GM03348 (cell line): ENCODE measurements around the gene MCM3AP.

Experiments
- DNase-seq: peaks from one replicate; pipeline ENCODE4 v3.0.0; 2012; ENCODE audit warnings: low spot score

MCM3AP gene

GRCh38 chr21:46273341-46273740 lies 12.1 kb downstream of the MCM3AP start:
- DNase-seq: no peak

DNA sequence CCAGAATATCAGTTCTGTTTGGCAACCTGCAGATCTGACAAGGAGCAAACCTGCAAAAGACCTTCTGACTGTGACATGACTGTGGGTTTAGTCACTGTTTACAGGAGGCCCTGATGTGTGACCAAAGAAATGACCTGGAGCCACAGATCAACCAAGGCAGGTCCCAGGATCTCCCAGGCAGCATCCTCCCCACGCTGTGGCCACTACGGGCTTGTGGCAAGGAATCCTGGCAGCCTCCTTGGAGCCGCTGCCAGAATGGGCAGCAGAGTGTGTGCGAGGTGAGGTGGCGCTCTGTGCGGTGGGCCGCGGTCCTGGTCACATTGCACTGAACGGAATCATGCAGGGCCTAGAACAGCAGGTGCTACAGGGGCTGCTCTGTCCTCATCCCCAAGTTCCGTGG lies 15.9 kb downstream of the MCM3AP start:
- no peak for DNase-seq

- no peak for DNase-seq
Measured at GRCh38 chr21:46268371-46268770, 17.0 kb downstream of the MCM3AP start.

DNA sequence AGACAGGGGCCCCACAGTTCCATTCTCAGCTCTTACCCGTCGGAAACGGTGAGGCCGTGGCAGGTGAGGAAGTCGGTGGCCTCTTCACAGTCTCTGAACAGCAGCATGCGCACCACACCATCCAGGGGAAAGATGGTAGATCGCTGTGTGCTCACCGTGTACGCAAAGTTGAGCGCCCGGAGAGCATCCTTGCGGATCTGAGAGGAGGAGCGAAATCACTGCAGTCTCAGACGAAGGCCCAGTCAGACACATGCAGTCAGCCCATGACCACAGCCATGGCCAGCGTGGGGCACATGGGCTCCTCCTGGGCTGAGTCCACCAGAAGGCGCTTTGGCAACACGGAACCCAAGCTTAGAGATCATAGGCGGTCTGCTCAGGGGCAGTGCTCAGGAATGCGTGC lies 18.5 kb downstream of the MCM3AP start:
- DNase-seq: no peak

DNA sequence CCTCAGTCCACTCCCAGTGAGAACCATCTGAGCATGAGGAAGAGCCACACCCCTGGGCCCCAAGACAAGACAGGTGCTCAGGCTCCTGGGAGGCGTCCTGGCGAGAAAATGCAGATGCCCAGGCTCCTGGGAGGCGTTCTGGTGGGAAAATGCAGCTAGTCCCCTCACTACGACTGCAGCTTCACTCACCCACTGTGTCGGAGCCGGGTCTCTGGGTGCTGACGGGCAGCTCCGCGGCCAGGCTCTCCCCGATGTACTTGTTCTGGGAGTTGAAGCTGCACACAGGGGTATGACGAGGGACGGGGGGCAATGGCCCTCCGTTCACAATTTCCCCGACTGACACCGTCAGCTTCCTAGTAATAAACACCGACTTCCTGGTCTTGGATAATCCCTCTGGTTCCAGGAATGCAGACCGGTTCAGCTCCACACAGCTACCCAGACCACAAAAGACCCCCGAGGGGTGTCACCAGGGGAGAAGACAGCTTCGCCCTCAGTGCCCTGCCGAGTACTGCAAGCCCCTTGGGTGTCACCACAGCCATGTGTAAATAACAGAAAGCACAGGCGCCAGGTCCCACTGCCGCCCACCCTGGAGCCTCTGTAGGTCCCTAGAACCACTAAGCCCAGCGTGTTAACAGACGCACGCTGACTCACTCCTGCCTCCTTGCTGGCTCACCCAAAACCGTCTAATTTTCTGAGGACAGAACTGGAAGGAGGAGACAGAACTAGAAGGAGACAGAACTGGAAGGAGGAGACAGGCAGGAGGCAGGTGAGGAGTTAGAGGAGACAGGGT lies 19.5 kb downstream of the MCM3AP start:
- DNase-seq: no peak

DNA sequence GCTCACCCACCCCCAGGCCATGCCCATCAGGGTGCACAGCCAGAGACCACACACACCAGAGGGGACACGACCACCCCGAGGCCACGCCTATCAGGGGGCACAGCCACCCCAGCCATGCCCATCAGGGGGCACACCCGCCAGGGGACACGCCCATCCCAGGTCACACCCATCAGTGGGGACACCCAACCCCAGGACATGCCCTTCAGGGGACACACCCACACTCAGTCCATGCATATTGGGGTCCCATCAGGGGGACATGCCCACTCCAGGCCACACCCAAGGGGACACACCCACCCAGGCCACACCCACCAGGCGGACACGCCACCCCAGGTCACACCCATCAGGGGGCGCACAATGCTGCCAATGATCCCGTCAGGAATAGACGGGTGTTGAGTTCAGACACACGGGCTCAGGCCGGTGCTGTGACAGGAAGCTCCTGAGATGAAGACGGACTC lies 20.7 kb downstream of the MCM3AP start:
- no peak for DNase-seq

DNA sequence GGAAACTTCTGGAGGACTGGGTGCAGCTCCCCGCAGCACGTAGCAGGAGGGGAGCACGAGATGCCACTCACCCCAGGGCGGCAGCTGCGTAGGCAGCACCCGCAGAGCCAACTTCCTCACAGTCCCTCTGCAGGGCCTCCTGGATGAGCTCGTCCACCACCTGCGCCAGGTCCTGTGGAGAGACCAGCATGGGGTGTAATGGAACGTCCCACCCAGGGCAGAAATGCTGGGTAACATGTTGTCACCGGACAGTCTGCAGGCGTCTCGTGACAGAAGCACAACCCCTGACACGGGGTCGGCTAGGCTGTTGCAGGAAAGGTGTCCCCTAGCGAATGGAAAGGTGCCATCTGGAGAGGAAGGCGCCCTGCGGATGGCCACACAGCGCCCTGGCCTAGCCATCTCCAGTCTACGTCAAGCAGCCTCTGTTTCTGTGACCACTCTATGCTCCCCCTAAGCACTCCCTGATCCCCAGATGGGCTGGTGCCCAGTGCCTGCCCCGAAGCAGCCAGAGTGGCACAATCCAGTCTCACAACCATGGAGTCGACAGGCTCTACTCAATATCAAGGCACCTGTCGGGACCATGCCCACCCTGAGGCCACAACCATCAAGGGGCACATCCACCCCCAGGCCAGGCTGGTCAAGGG lies 21.2 kb downstream of the MCM3AP start:
- no peak for DNase-seq

GRCh38 chr21:46256501-46256994 lies 28.9 kb downstream of the MCM3AP start:
- DNase-seq: no peak

DNA sequence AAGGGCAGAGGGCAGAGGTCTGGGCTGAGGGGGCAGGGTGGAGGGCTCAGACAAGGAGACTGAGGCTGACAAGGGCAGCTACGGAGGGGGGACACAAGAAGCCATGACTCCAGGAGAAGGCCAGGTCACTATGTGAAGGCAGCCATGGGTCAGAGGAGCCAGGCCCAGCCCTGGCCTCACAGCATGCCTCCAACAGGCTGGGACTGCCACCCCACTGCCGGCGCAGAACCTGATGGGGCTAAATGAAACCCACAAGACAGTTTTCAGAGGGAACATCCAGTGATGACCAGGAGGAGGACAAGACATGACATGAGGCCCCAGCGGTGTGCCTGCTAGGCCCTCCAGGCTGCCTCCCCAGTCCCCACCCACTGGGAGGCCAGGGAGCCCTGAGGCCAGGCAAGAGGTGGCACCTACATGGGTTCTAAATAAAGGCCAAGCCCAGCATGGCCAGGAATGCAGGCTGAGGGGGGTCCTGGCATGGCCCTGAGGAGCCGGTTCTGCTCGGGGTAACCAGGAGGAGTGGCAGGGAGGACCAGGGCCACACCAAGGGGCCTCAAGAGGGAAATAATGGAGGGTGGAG lies 29.6 kb downstream of the MCM3AP start:
- DNase-seq: no peak

DNA sequence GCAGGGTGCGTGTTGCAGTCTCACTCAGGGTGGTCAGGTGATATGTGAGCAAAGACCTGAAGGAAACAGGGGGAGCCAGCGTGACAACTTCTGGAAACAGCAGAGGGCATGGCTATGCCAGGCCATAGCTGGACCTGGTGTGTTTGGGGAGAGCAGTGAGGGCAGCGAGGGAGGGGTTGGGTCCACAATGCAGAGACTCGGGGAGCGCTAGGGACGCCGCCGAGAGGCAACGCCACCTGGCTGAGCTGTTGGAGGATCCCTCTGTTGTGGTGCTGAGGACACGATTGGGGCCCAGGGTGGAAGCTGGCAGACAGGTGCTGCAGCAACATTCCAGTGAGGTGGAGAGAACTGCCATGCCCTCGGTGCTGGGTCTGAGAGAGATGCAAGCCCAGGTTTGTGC lies 30.2 kb downstream of the MCM3AP start:
- DNase-seq: no peak

DNA sequence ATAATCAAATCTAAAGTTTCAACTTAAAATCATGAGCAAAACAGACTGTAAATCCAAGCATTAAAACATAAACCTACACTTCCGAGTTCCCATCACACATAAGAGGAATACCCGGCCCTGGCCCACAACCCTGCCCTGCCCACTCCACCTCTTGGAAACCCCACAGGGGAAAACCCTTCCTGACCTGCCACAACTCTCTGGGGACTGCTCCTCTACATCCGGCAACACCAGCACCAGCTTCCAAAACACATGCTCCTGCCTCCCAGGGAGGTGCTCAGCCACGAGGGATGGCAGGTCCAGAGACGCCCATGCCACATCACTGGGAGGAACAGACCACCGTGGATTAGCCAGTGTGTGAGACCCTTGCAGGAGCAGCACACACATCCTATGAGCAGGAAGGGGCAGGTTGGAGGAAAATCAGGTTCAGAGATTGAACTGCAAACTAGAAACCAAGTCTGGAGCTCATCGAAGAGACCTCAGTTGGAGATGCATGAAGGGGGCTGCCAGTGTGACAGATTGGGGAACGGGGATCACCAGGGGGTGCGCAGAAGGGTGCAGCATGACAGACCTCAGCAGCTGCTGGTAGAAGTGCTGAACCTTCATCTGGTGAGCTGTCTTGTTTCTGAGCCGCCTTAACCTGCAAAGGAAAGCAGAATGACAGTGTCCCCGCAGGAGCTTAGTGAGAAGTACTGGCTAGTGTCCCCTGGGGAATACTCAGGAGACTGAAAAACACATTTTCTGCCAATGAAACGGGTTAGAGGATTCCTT lies 31.0 kb downstream of the MCM3AP start:
- no peak for DNase-seq

DNA sequence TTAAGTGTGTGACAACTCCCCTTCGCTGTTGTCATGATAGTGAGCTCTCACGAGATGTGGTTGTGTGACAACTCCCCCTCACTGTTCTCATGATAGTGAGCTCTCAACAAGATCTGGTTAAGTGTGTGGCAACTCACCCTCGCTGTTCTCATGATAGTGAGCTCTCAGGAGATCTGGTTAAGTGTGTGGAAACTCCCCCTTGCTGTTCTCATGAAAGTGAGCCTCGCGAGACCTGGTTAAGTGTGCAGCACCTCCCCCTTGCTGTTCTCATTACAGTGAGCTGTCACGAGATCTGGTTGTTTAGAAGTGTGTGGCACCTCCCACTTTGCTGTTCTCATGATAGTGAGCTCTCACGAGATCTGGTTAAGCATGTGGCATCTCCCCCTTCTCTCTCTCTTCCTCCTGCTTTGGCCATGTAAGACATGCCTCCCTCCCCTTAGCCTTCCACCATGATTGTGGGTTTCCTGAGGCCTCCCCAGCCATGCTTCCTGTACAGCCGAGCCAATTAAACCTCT lies 31.7 kb downstream of the MCM3AP start:
- no peak for DNase-seq

DNA sequence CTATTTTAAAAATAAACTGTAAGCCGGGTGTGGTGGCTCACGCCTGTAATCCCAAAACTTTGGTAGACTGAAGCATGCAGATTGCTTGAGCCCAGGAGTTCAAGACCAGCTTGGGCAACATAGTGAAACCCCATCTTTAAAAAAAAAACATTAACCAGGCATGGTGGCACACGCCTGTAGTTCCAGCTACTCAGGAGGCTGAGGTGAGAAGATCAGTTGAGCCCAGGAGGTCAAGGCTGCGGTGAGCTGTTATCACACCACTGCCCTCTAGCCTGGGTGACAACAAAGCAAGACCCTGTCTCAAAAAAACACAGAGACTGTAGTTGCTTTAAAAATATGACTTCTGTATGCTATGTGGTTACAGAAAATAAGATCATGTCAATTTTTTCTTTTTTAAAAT lies 32.6 kb downstream of the MCM3AP start:
- no peak for DNase-seq

DNA sequence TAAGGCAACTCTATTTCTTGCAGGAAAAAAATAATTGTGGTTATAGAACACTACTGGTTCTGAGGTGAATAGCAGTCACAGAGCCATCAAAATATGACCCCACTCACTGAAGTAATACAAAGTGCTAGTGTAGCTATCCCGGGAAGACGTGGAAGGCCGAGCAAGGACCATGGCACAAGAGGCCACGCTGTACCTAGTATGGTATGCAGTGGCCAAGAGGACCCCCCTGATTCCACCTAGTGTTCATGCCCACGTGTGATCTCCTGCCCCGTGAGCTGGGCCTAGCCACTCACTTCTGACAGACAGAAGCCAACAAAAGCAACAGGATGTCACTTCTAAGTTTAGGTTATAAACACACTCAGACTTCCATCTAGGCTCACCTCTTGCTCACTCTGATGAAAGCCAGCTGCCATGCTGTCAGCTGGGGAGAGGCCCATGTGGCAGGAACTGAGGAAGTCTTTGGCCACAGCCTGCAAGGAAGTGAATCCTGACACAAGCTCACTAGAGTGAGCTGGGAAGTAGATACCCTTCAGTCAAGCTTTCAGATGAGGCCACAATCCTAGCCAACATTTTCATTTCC lies 35.2 kb downstream of the MCM3AP start:
- DNase-seq: no peak

DNA sequence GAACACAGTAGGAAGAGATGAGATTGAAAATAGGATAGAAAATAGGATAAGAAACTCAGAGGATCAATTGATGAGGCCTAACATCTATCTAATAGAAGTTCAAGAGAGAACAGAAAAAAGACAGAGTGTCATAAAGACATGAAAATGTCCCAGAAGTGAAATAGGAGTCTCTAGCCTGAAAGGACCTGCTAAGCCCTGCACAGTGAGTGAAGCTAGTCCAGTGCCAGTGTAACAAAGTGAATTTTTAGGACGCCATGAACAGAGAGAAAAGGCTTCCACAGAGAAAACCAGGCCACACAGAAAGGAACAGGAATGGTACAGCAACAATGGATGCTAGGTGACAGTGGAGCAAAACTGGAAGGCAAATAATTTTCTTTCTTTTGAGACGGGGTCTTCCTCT lies 36.6 kb downstream of the MCM3AP start:
- no peak for DNase-seq

GRCh38 chr21:46248422-46248782 lies 37.0 kb downstream of the MCM3AP start:
- no peak for DNase-seq

GRCh38 chr21:46247699-46248421 lies 37.6 kb downstream of the MCM3AP start:
- no peak for DNase-seq

GRCh38 chr21:46246345-46246744 lies 39.1 kb downstream of the MCM3AP start:
- DNase-seq: no peak

DNA sequence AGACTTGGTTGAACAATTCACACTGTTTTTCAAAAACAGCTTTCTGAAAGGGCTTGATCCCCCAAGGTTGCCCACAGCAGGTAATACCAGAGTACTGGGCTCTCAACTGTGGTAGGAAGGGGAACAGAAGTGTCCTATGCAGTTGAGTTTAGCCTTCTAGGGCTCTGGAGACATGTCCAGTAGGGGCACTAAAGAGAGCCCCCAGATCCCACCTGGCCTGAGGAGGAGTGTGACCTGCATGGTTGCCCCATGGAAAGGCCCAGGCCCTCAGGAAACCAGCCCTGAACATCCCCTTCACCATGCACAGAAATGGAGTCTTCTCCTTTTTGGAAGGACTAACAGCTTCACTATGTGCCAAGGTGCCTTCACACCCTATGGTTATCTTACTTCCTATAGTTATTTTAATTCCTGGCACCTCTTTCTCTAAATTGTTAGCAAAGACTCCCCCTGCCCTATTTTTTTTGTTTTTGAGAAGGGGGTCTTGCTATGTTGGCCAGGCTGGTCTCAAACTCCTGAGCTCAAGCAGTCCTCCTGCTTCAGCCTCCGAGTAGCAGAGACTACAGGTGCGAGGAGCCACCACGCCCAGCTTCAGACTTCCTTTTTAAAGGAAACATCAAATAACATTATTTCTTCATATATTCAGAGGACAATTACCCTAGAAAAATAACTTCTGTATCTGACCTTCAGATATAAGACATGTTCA lies 40.0 kb downstream of the MCM3AP start:
- no peak for DNase-seq

GRCh38 chr21:46244602-46245001 lies 40.8 kb downstream of the MCM3AP start:
- no peak for DNase-seq

DNA sequence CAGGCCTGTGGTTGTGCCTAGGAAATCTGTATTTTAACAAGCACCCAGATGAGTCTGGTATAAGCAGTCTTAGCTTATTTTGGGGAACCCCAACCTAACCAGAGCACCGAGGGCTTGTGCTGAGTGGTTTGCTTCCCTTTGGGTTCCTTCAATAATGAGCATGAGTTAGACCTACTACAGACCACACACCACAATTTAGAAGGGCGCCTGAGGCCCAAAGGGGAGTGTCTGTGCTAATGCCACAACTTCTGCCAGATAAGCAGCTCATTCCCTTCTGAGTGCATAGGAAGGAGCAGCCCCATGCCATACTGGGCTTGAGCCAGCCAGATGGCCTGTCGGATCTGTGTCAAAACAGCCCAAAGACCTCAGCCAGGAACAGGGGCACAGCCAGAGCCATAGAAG lies 41.5 kb downstream of the MCM3AP start:
- DNase-seq: no peak
